ENCODE data around the gene CCNY.

GRCh38 chr10:35308809-35309208 is 27.5 kb upstream of the CCNY start:
- TF ChIP-seq, protein P1, sequence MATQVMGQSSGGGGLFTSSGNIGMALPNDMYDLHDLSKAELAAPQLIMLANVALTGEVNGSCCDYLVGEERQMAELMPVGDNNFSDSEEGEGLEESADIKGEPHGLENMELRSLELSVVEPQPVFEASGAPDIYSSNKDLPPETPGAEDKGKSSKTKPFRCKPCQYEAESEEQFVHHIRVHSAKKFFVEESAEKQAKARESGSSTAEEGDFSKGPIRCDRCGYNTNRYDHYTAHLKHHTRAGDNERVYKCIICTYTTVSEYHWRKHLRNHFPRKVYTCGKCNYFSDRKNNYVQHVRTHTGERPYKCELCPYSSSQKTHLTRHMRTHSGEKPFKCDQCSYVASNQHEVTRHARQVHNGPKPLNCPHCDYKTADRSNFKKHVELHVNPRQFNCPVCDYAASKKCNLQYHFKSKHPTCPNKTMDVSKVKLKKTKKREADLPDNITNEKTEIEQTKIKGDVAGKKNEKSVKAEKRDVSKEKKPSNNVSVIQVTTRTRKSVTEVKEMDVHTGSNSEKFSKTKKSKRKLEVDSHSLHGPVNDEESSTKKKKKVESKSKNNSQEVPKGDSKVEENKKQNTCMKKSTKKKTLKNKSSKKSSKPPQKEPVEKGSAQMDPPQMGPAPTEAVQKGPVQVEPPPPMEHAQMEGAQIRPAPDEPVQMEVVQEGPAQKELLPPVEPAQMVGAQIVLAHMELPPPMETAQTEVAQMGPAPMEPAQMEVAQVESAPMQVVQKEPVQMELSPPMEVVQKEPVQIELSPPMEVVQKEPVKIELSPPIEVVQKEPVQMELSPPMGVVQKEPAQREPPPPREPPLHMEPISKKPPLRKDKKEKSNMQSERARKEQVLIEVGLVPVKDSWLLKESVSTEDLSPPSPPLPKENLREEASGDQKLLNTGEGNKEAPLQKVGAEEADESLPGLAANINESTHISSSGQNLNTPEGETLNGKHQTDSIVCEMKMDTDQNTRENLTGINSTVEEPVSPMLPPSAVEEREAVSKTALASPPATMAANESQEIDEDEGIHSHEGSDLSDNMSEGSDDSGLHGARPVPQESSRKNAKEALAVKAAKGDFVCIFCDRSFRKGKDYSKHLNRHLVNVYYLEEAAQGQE (IDR thresholded peaks at IDR 0.05; ENCODE audit: low read depth), result no peak
- TF ChIP-seq EP300 (IDR thresholded peaks at IDR 0.05; ENCODE audit: borderline replicate concordance) (no peak), CREB1 (IDR thresholded peaks at IDR 0.05; ENCODE audit: low read depth) (no peak), TCF12 (IDR thresholded peaks at IDR 0.05; ENCODE audit: low read depth) (no peak), RAD21 (IDR thresholded peaks at IDR 0.05; ENCODE audit: low read depth) (no peak), CEBPB (IDR thresholded peaks at IDR 0.05) (no peak), TEAD4 (IDR thresholded peaks at IDR 0.05) (no peak), FOXM1 (IDR thresholded peaks at IDR 0.05; ENCODE audit: borderline replicate concordance, low read depth) (no peak), YY1 (IDR thresholded peaks at IDR 0.05; ENCODE audit: low read depth) (no peak), MAX (IDR thresholded peaks at IDR 0.05) (no peak), TAF1 (IDR thresholded peaks at IDR 0.05; ENCODE audit: low read depth) (no peak), EGR1 (IDR thresholded peaks at IDR 0.05) (no peak), ZBTB7A (IDR thresholded peaks at IDR 0.05; ENCODE audit: low read depth) (no peak)
- TF ChIP-seq, protein P2, sequence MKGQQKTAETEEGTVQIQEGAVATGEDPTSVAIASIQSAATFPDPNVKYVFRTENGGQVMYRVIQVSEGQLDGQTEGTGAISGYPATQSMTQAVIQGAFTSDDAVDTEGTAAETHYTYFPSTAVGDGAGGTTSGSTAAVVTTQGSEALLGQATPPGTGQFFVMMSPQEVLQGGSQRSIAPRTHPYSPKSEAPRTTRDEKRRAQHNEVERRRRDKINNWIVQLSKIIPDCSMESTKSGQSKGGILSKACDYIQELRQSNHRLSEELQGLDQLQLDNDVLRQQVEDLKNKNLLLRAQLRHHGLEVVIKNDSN (IDR thresholded peaks at IDR 0.05), result no peak

Data from Ishikawa (cell line).